H1 (cell line): ENCODE data around the gene SYNJ2. TPM values are rescaled to one million over a fixed set of nuclear protein-coding genes. Genes with fewer than 3 reads are reported as not detected.

Experiments
- CTCF ChIA-PET: fragments of 300-600 bp; sonication (Branson Sonifier 250); formaldehyde crosslinking; loops from one replicate; lab custom pipeline; 2021; ENCODE audit not compliant: partially characterized antibody; lab: Charles Lee
- POLR2A ChIA-PET: fragments of 300-600 bp; sonication (Branson Sonifier 250); formaldehyde crosslinking; loops from one replicate; lab custom pipeline; 2021; ENCODE audit warnings: inconsistent platforms; ENCODE audit not compliant: partially characterized antibody; lab: Charles Lee
- DNase-seq, 2 experiments: peaks; one replicate each; pipeline versions ENCODE4 v3.0.0 to v3.0.0-alpha.2; 2010 to 2022; ENCODE audit warnings: low spot score in 2 of 2, low read depth in 1 of 2, mixed read lengths in 1 of 2
- FAIRE-seq: peaks from 2 replicates; lab custom pipeline; 2011; peaks lifted over from hg19 to GRCh38; lab: Jason Lieb, UNC
- H2AFZ ChIP-seq: 2 replicates; pipeline ENCODE4 v1.8.1; 2012; ENCODE audit warnings: low read length, inconsistent platforms
- H2AK5ac ChIP-seq: 2 replicates; pipeline ENCODE4 v1.6.1; 2013; ENCODE audit warnings: low read depth, low read length
- H2BK120ac ChIP-seq: replicated peaks from 2 replicates; pipeline ENCODE3; 2013; ENCODE audit warnings: low read depth, low read length, inconsistent platforms
- H2BK12ac ChIP-seq: 2 replicates; pipeline ENCODE4 v1.6.1; 2013; ENCODE audit warnings: low read depth, low read length
- H2BK15ac ChIP-seq: 2 replicates; pipeline ENCODE4 v1.6.1; 2013; ENCODE audit warnings: low read length
- H2BK20ac ChIP-seq: 2 replicates; pipeline ENCODE4 v1.6.1; 2013; ENCODE audit warnings: low read length
- H2BK5ac ChIP-seq: 2 replicates; pipeline ENCODE4 v1.6.1; 2013; ENCODE audit warnings: low read depth, low read length
- H3K14ac ChIP-seq: 2 replicates; pipeline ENCODE4 v1.6.1; 2013; ENCODE audit warnings: inconsistent platforms; ENCODE audit not compliant: insufficient read length
- H3K18ac ChIP-seq: 2 replicates; pipeline ENCODE4 v1.6.1; 2013; ENCODE audit warnings: low read length; ENCODE audit errors: extremely low read depth
- H3K23ac ChIP-seq: 2 replicates; pipeline ENCODE4 v1.6.1; 2013; ENCODE audit warnings: inconsistent platforms; ENCODE audit not compliant: insufficient read length
- H3K23me2 ChIP-seq: 2 replicates; pipeline ENCODE4 v1.6.1; 2013; ENCODE audit warnings: low read depth, low read length
- H3K27ac ChIP-seq: 2 replicates; pipeline ENCODE4 v1.6.1; 2011; ENCODE audit warnings: low read depth, low read length, inconsistent platforms
- H3K27me3 ChIP-seq, 4 experiments: replicated peaks in 1 of 4; 1 replicate in 1 of 4; 2 replicates in 3 of 4; pipeline versions ENCODE4 v1.6.1 to v1.8.1; 2011 to 2013; ENCODE audit warnings: low read length in 3 of 4, mild to moderate bottlenecking in 3 of 4, inconsistent platforms in 2 of 4, mixed read lengths in 2 of 4, moderate library complexity in 1 of 4; ENCODE audit not compliant: control insufficient read depth in 3 of 4, insufficient read depth in 3 of 4; ENCODE audit errors: extremely low read depth in 1 of 4
- H3K36me3 ChIP-seq, 4 experiments: 2 replicates each; pipeline versions ENCODE4 v1.6.1 to v1.8.1; 2011 to 2013; ENCODE audit warnings: mild to moderate bottlenecking in 4 of 4, low read length in 3 of 4, moderate library complexity in 2 of 4, control low read depth in 1 of 4, inconsistent platforms in 1 of 4; ENCODE audit not compliant: insufficient read depth in 4 of 4, control insufficient read depth in 2 of 4
- H3K4ac ChIP-seq: replicated peaks from 2 replicates; pipeline ENCODE3; 2013; ENCODE audit warnings: low read length, low read depth, mixed read lengths, inconsistent platforms; ENCODE audit not compliant: insufficient read length
- H3K4me1 ChIP-seq, 4 experiments: replicated peaks in 1 of 4; 1 replicate in 1 of 4; 2 replicates in 3 of 4; pipeline versions ENCODE4 v1.6.1 to v1.8.1; 2011 to 2013; ENCODE audit warnings: low read length in 3 of 4, inconsistent platforms in 2 of 4, mixed read lengths in 1 of 4; ENCODE audit not compliant: insufficient read depth in 4 of 4, control insufficient read depth in 3 of 4
- H3K4me2 ChIP-seq, 2 experiments: 2 replicates each; pipeline versions ENCODE4 v1.6.1 to v1.8.1; 2011 to 2013; ENCODE audit warnings: low read depth in 2 of 2, low read length in 2 of 2, control low read depth in 1 of 2, inconsistent platforms in 1 of 2, mild to moderate bottlenecking in 1 of 2; ENCODE audit not compliant: insufficient read depth in 1 of 2
- H3K4me3 ChIP-seq, 4 experiments: fragments of 200-600, 300-600 bp in 1 of 4; sonication (generic), shearing (Covaris generic), sonication (Bioruptor Twin) in 1 of 4; 2 replicates each; pipeline versions ENCODE4 v1.5.1 to v1.8.1; 2011 to 2016; ENCODE audit warnings: low read length in 4 of 4, low read depth in 3 of 4, control low read depth in 2 of 4, inconsistent platforms in 2 of 4, mild to moderate bottlenecking in 2 of 4, mixed read lengths in 1 of 4, moderate library complexity in 1 of 4; ENCODE audit not compliant: insufficient read depth in 2 of 4; ENCODE audit errors: extremely low read depth in 1 of 4
- H3K56ac ChIP-seq: replicated peaks from 2 replicates; pipeline ENCODE3; 2013; ENCODE audit warnings: low read depth, mild to moderate bottlenecking, mixed read lengths, low read length, inconsistent platforms; ENCODE audit not compliant: insufficient read length
- H3K79me1 ChIP-seq: 2 replicates; pipeline ENCODE4 v1.6.1; 2013; ENCODE audit warnings: low read depth, low read length, control low read depth
- H3K79me2 ChIP-seq, 2 experiments: 2 replicates each; pipeline versions ENCODE4 v1.6.1 to v1.8.1; 2012 to 2013; ENCODE audit warnings: low read length in 2 of 2, mild to moderate bottlenecking in 2 of 2, inconsistent platforms in 1 of 2; ENCODE audit not compliant: insufficient read depth in 2 of 2, control insufficient read depth in 1 of 2
- H3K9ac ChIP-seq, 4 experiments: replicated peaks in 1 of 4; 1 replicate in 1 of 4; 2 replicates in 3 of 4; pipeline versions ENCODE4 v1.6.1 to v1.8.1; 2011 to 2013; ENCODE audit warnings: low read depth in 3 of 4, low read length in 3 of 4, control low read depth in 2 of 4, mild to moderate bottlenecking in 2 of 4, moderate library complexity in 2 of 4, inconsistent platforms in 1 of 4; ENCODE audit errors: extremely low read depth in 1 of 4
- H3K9me3 ChIP-seq, 2 experiments: 2 replicates each; pipeline versions ENCODE4 v1.6.1 to v1.8.1; 2012 to 2013; ENCODE audit warnings: mild to moderate bottlenecking in 2 of 2, moderate library complexity in 2 of 2, control low read depth in 1 of 2, inconsistent platforms in 1 of 2, low read depth in 1 of 2, low read length in 1 of 2, mixed read lengths in 1 of 2; ENCODE audit not compliant: insufficient read depth in 2 of 2
- H4K20me1 ChIP-seq, 2 experiments: replicated peaks in 1 of 2; 2 replicates each; pipeline versions ENCODE3 to v1.8.1; 2011 to 2013; ENCODE audit warnings: inconsistent platforms in 2 of 2, low read length in 2 of 2, mild to moderate bottlenecking in 1 of 2; ENCODE audit not compliant: insufficient read depth in 2 of 2, control insufficient read depth in 1 of 2
- H4K5ac ChIP-seq: 2 replicates; pipeline ENCODE4 v1.6.1; 2013; ENCODE audit warnings: low read length, low read depth, mixed read lengths, inconsistent platforms; ENCODE audit not compliant: insufficient read length
- H4K8ac ChIP-seq: 2 replicates; pipeline ENCODE4 v1.8.0; 2013; ENCODE audit warnings: mild to moderate bottlenecking, moderate library complexity, low read length, inconsistent platforms; ENCODE audit not compliant: insufficient read depth; ENCODE audit errors: extremely low read depth
- H4K91ac ChIP-seq: replicated peaks from 2 replicates; pipeline ENCODE3; 2013; ENCODE audit warnings: low read length, mixed read lengths, inconsistent platforms; ENCODE audit not compliant: insufficient read length
- ASH2L ChIP-seq: fragments of 200-600, 300-600 bp; sonication (generic); IDR thresholded peaks from one replicate; pipeline ENCODE4 v1.7.1; 2017; ENCODE audit warnings: low read length
- GABPA ChIP-seq: IDR thresholded peaks from 2 replicates; pipeline ENCODE4 v1.6.1; 2011; ENCODE audit warnings: mild to moderate bottlenecking, low read length, moderate library complexity, borderline replicate concordance; ENCODE audit not compliant: insufficient read depth
- MAFK ChIP-seq: IDR thresholded peaks from 2 replicates; pipeline ENCODE4 v1.6.1; 2012; ENCODE audit warnings: low read depth, mild to moderate bottlenecking, improper control_type of control experiment, low read length
- SAP30 ChIP-seq: fragments of 300-600 bp; sonication (generic); IDR thresholded peaks from 2 replicates; pipeline ENCODE4 v1.7.1; 2012; ENCODE audit warnings: low read length, moderate library complexity, mild to moderate bottlenecking, inconsistent platforms; ENCODE audit not compliant: insufficient read depth, insufficient replicate concordance
- USF2 ChIP-seq: IDR thresholded peaks from 2 replicates; pipeline ENCODE4 v1.6.1; 2011; ENCODE audit warnings: low read length, improper control_type of control experiment
- ZNF274 ChIP-seq: IDR thresholded peaks from 2 replicates; pipeline ENCODE4 v1.7.0; 2012; ENCODE audit warnings: low read length, borderline replicate concordance; ENCODE audit errors: extremely low read depth
- WGBS, 2 experiments: shearing (Covaris generic) in 1 of 2; methylation state at CpG; one replicate each; pipeline versions ENCODE4 v1.1.6 to v1.1.7; 2013 to 2015; ENCODE audit warnings: low lambda C conversion rate in 2 of 2, mixed read lengths in 2 of 2, inconsistent platforms in 1 of 2, low coverage in 1 of 2, missing lambda C conversion rate in 1 of 2; ENCODE audit not compliant: insufficient replicate concordance in 2 of 2, insufficient coverage in 1 of 2, insufficient read length in 1 of 2; ENCODE audit errors: extremely low coverage in 1 of 2, missing lambda C conversion rate in 1 of 2; 5-methylcytosine and 5-hydroxymethylcytosine counted together
- polyA plus RNA-seq, 7 experiments: library from polyadenylated mRNA; depleted of rRNA in 3 of 7; stranded (reverse) in 5 of 7; unstranded in 2 of 7; fragments of >200 nt in 5 of 7; fragments of 200-250 nt in 2 of 7; gene quantifications; 1 replicate in 5 of 7; 2 replicates in 1 of 7; 4 replicates in 1 of 7; pipeline versions ENCODE4 v1.2.1 to v1.2.3, GENCODE V29; 2011 to 2013; ENCODE audit warnings: missing spikeins in 2 of 7, mixed read lengths in 2 of 7
- total RNA-seq: library from RNA; stranded (reverse); fragmentation: NEBNext Ultra II Directional; extraction: Animal tissue kit (Norgen Biotek cat#: 25700); gene quantifications from 2 replicates; pipeline ENCODE4 v1.2.1, GENCODE V29; 2021

SYNJ2 gene
- total and polyA plus RNA-seq, 2 of the 8 experiments (the other 6 are each of a cell fraction or from before 2014, with no cell fraction given) = 3.7 to 13.9 TPM

GRCh38 chr6:158033077-158033750 lies 51.6 kb downstream of the SYNJ2 start:
- peak overlapping the region; percentile 41 for H2BK5ac ChIP-seq

More at GRCh38 chr6:158033077-158033750, 51.6 kb downstream of the SYNJ2 start:
- Histone ChIP-seq H3K79me1 (no peaks in the 10 kb centered on the region), H3K23ac (no peak overlapping the region), H4K20me1 (no peaks in the 10 kb centered on the region), H3K36me3 (no peaks in the 10 kb centered on the region), H3K18ac (no peak overlapping the region), H4K8ac (no peak overlapping the region), H3K27ac (no peak overlapping the region; the same call in 1 of the 2 replicates), H2BK120ac (no peak overlapping the region), H3K4me1 (peaks cover 0 to 5% (median 3%) of the 10 kb centered on the region in 4 experiments; a peak in 4 of 7 replicates), H4K5ac (no peak overlapping the region), H3K9me3 (no peaks in the 10 kb centered on the region), H2AFZ (no peak overlapping the region), H3K56ac (no peak overlapping the region), H3K23me2 (no peaks in the 10 kb centered on the region), H2BK12ac (no peak overlapping the region), H3K79me2 (no peaks in the 10 kb centered on the region), H4K91ac (peak overlapping the region; percentile 76), H2BK15ac (no peak overlapping the region), H3K4me3 (no peak overlapping the region), H3K27me3 (no peaks in the 10 kb centered on the region), H2AK5ac (no peak overlapping the region), H3K4ac (no peak overlapping the region), H3K4me2 (no peak overlapping the region), H3K9ac (no peak overlapping the region), H2BK20ac (no peak overlapping the region), H3K14ac (no peak overlapping the region)
- DNase-seq (no peak), FAIRE-seq (no peak)
- WGBS, 2 experiments = 93% methylated on average over 30 of the region's 30 CpGs; no CpG with 5 or more reads in 1 of the 2 experiments
- ChIA-PET CTCF (interaction anchor here (0.8 to 3.3 kb wide), 3 partner anchors 9 to 11 kb away, joined by 3 to 9 read pairs (median 4); no protein-coding TSS in a partner anchor), POLR2A (no interaction called here)
- no peak for TF ChIP-seq USF2
- TF ChIP-seq ZNF274 = no peak
- TF ChIP-seq GABPA = no peak
- no peak for TF ChIP-seq SAP30
- no peak for TF ChIP-seq MAFK
- TF ChIP-seq ASH2L = no peak
